Measurements from ENCODE around the gene DDX25. TPM values are rescaled to one million over a fixed set of nuclear protein-coding genes. Genes with fewer than 3 reads are reported as not detected.

DDX25 gene
- total and polyA plus RNA-seq, 2 of the 13 experiments (the other 11 are each of a cell fraction or from before 2014, with no cell fraction given): 0.17 to 0.29 TPM

DNA sequence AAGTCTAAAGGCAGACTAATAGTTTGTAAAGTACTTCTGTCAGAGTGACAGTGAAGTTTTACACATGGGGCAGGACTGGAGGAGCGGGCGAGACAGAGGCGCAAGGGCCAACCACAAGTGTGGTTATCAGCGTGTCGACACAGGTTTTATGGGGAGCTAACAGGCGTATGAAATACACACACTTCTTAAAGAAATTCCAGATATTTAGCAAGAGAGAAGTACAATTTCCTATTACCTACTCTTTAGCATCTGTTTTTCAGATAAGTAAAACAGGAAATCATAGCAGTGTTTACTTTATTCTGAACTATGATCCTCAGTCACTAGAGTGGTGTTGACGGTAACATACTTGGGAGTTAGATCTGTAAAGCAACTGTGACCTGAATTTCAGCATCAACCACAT, 64.0 kb downstream of the DDX25 start (continued):
- TF ChIP-seq KLF12 (CRISPR knock-in tag; IDR thresholded peaks at IDR 0.05; ENCODE audit: borderline replicate concordance): no peak
- no peak for TF ChIP-seq ZNF432 (CRISPR knock-in tag; IDR thresholded peaks at IDR 0.05; ENCODE audit: borderline replicate concordance)
- TF ChIP-seq, protein P1, sequence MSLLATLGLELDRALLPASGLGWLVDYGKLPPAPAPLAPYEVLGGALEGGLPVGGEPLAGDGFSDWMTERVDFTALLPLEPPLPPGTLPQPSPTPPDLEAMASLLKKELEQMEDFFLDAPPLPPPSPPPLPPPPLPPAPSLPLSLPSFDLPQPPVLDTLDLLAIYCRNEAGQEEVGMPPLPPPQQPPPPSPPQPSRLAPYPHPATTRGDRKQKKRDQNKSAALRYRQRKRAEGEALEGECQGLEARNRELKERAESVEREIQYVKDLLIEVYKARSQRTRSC (CRISPR knock-in tag; IDR thresholded peaks at IDR 0.05; ENCODE audit: low read depth): no peak
- TF ChIP-seq RORA (CRISPR knock-in tag; IDR thresholded peaks at IDR 0.05): no peak
- TF ChIP-seq, protein P2, sequence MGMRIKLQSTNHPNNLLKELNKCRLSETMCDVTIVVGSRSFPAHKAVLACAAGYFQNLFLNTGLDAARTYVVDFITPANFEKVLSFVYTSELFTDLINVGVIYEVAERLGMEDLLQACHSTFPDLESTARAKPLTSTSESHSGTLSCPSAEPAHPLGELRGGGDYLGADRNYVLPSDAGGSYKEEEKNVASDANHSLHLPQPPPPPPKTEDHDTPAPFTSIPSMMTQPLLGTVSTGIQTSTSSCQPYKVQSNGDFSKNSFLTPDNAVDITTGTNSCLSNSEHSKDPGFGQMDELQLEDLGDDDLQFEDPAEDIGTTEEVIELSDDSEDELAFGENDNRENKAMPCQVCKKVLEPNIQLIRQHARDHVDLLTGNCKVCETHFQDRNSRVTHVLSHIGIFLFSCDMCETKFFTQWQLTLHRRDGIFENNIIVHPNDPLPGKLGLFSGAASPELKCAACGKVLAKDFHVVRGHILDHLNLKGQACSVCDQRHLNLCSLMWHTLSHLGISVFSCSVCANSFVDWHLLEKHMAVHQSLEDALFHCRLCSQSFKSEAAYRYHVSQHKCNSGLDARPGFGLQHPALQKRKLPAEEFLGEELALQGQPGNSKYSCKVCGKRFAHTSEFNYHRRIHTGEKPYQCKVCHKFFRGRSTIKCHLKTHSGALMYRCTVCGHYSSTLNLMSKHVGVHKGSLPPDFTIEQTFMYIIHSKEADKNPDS (CRISPR knock-in tag; IDR thresholded peaks at IDR 0.05): no peak
- TF ChIP-seq TBP (CRISPR knock-in tag; IDR thresholded peaks at IDR 0.05): no peak
- no peak for TF ChIP-seq SIN3B (IDR thresholded peaks at IDR 0.05; ENCODE audit: low read length)
- TF ChIP-seq ZNF749 (CRISPR knock-in tag; IDR thresholded peaks at IDR 0.05; ENCODE audit: borderline replicate concordance): no peak
- TF ChIP-seq, protein P3, sequence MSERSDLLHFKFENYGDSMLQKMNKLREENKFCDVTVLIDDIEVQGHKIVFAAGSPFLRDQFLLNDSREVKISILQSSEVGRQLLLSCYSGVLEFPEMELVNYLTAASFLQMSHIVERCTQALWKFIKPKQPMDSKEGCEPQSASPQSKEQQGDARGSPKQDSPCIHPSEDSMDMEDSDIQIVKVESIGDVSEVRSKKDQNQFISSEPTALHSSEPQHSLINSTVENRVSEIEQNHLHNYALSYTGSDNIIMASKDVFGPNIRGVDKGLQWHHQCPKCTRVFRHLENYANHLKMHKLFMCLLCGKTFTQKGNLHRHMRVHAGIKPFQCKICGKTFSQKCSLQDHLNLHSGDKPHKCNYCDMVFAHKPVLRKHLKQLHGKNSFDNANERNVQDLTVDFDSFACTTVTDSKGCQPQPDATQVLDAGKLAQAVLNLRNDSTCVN (CRISPR knock-in tag; IDR thresholded peaks at IDR 0.05; ENCODE audit: borderline replicate concordance): no peak
- TF ChIP-seq CBX1 (IDR thresholded peaks at IDR 0.05; ENCODE audit: low read depth): no peak
- no peak for TF ChIP-seq PRPF4 (IDR thresholded peaks at IDR 0.05; ENCODE audit: low read depth, low read length, poor library complexity, severe bottlenecking)
- TF ChIP-seq, protein P4, sequence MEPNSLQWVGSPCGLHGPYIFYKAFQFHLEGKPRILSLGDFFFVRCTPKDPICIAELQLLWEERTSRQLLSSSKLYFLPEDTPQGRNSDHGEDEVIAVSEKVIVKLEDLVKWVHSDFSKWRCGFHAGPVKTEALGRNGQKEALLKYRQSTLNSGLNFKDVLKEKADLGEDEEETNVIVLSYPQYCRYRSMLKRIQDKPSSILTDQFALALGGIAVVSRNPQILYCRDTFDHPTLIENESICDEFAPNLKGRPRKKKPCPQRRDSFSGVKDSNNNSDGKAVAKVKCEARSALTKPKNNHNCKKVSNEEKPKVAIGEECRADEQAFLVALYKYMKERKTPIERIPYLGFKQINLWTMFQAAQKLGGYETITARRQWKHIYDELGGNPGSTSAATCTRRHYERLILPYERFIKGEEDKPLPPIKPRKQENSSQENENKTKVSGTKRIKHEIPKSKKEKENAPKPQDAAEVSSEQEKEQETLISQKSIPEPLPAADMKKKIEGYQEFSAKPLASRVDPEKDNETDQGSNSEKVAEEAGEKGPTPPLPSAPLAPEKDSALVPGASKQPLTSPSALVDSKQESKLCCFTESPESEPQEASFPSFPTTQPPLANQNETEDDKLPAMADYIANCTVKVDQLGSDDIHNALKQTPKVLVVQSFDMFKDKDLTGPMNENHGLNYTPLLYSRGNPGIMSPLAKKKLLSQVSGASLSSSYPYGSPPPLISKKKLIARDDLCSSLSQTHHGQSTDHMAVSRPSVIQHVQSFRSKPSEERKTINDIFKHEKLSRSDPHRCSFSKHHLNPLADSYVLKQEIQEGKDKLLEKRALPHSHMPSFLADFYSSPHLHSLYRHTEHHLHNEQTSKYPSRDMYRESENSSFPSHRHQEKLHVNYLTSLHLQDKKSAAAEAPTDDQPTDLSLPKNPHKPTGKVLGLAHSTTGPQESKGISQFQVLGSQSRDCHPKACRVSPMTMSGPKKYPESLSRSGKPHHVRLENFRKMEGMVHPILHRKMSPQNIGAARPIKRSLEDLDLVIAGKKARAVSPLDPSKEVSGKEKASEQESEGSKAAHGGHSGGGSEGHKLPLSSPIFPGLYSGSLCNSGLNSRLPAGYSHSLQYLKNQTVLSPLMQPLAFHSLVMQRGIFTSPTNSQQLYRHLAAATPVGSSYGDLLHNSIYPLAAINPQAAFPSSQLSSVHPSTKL (CRISPR knock-in tag; IDR thresholded peaks at IDR 0.05): peak; percentile 70
- TF ChIP-seq RFXAP (CRISPR knock-in tag; IDR thresholded peaks at IDR 0.05; ENCODE audit: borderline replicate concordance): no peak
- TF ChIP-seq HOXA9 (CRISPR knock-in tag; IDR thresholded peaks at IDR 0.05; ENCODE audit: borderline replicate concordance): no peak
- no peak for TF ChIP-seq ZSCAN20 (CRISPR knock-in tag; IDR thresholded peaks at IDR 0.05; ENCODE audit: borderline replicate concordance)
- TF ChIP-seq ZNF383 (CRISPR knock-in tag; IDR thresholded peaks at IDR 0.05; ENCODE audit: borderline replicate concordance): no peak
- TF ChIP-seq, protein P5, sequence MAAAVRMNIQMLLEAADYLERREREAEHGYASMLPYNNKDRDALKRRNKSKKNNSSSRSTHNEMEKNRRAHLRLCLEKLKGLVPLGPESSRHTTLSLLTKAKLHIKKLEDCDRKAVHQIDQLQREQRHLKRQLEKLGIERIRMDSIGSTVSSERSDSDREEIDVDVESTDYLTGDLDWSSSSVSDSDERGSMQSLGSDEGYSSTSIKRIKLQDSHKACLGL (CRISPR knock-in tag; IDR thresholded peaks at IDR 0.05): no peak
- TF ChIP-seq, protein P6, sequence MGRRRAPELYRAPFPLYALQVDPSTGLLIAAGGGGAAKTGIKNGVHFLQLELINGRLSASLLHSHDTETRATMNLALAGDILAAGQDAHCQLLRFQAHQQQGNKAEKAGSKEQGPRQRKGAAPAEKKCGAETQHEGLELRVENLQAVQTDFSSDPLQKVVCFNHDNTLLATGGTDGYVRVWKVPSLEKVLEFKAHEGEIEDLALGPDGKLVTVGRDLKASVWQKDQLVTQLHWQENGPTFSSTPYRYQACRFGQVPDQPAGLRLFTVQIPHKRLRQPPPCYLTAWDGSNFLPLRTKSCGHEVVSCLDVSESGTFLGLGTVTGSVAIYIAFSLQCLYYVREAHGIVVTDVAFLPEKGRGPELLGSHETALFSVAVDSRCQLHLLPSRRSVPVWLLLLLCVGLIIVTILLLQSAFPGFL (CRISPR knock-in tag; IDR thresholded peaks at IDR 0.05): no peak
- peak; percentile 22; the same call in 1 of the 2 replicates for TF ChIP-seq RARA (CRISPR knock-in tag; IDR thresholded peaks at IDR 0.05)
- no peak for TF ChIP-seq ZMYM4 (CRISPR knock-in tag; IDR thresholded peaks at IDR 0.05)
- TF ChIP-seq ZNF256 (CRISPR knock-in tag; conservative IDR thresholded peaks at IDR 0.05): no peak
